ENCODE data around the gene ABCA2.
A peak's percentile ranks its signal among the peaks of the same experiment; 100 is the strongest.
"Not testable (repeated sequence)": the region's sequence is repeated elsewhere in the genome, so short reads cannot be mapped to it uniquely, and the experiment has no call there.

ABCA2 gene

GRCh38 chr9:137044502-137045177 lies 16.6 kb upstream of the ABCA2 start:
- no peak for DNase-seq (ENCODE audit: low spot score)

GRCh38 chr9:137044037-137044436 lies 16.0 kb upstream of the ABCA2 start:
- DNase-seq (ENCODE audit: low spot score): no peak

DNA sequence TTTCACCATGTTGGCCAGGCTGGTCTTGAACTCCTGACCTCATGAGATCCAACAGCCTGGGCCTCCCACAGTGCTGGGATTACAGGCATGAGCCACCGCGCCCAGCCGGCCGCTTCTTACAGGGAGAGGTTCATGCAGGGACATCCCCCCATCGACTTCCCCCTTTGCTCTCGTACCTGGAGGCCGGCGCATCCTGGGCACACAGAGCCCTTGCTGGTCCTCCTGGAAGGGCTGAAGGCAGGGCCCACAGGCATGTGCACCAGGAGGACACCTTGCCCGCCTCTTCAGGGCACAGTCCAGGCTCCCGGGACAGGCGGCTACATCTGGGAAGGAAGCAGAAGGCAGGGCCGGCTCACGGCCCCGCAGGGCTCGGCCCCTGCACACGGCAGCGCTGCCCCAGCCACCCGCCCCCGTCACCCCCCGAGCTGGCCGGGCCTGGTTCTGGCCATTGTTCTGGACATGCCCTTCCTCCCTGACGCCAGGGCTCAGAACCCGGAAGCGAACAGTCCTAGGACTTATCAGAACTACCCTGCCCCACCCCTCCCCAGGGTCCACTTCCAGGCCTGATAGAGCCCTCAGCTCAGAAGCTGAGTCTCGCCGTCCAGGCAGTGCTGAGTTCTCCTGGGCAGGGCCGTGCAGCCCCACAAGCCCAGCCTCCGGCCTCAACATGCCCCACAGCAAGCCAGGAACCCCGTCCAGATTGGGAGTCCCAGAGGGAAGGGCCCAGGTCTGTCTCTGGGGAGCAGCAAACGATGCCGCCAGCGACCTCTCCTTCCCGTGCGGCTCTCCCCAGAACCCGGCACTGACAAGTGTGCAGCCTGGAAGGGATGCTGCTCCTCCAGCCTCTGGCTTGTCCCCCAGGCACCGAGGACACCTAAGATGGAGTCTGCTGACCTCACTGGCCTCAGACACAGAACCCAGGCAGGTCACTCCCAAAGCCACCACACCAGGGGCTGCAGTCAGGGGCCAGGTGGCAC lies 15.0 kb upstream of the ABCA2 start:
- no peak for DNase-seq (ENCODE audit: low spot score)

DNA sequence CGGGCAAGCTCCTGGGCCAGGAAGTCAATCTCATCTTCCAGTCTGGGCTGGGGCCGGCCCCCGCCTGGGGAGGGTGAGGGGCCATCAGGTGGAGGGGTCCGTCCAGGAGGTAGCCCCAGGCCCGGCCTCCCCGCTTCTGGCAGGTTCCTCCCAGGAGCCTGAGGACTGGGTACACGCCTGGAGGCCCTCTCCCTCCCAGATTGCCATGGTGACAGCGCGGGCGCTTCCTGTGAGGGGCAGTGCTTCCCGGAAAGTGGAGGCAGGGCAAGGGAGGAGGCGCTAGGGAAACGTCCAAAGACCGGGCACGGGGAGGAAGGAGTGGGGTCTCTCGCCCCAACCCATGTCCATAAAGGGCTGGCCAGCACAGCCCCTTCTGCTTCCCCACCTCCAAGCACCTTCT lies 13.1 kb upstream of the ABCA2 start:
- no peak for DNase-seq (ENCODE audit: low spot score)

- DNase-seq (ENCODE audit: low spot score): no peak
These were observed 12.5 kb upstream of the ABCA2 start for GRCh38 chr9:137040568-137040967.

DNA sequence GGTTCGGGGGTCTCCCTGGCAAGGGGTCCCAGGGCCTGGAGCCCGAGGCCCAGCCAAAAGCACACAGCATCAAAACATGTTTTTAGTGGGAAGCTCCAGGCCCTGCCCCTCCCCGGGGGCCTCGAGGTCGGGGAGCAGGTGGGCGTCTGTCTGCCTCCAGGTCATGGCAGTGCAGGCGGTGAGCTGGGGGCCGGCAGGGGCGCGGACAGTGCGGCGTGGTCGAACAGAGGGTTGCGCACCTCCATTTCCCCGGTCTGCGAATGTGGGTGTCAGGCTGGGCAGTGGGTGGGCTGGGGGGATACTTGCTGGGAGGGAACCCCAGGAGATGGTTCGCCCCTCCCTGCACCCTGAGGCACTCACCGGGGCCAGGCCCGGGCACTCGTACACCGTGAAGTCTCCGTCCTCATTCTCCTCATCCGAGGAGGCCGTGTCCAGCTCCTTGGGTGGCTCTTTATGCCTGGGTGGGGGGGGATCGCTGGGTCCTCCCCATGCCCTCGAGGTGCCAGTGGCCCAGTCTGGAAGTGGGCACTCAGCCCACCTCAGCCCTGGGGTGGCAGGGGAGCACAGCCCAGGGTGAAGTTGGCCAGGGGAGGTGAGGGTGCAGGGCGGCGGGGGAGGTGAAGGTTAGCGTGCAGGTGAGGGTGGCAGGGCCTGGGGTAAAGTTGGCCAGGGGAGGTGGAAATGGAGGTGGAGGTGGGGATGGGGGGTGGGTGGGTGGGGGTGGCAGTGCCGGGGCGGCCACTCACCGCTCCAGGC lies 11.8 kb upstream of the ABCA2 start:
- no peak for DNase-seq (ENCODE audit: low spot score)

DNA sequence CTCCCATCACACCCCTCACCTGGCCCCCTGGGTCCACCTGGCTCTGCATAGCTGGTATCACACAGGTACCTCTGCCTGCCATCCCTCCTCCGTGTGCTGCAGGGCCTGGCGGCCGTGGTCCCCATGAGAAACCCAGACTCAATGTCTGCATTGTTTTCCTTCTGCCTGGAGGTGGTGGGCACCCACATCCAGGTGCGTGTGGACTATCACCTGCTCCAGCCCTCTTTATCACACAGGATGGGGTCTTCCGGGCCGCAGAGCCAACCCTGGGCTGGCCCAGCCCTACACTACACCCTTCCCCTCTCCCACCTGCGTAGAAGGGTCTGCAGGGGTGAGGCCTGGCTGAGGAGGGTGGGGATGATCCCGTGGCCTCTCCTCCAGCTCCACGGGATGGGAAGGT lies 10.9 kb upstream of the ABCA2 start:
- DNase-seq (ENCODE audit: low spot score): no peak

GRCh38 chr9:137037483-137037882 lies 9.4 kb upstream of the ABCA2 start:
- no peak for DNase-seq (ENCODE audit: low spot score)

DNA sequence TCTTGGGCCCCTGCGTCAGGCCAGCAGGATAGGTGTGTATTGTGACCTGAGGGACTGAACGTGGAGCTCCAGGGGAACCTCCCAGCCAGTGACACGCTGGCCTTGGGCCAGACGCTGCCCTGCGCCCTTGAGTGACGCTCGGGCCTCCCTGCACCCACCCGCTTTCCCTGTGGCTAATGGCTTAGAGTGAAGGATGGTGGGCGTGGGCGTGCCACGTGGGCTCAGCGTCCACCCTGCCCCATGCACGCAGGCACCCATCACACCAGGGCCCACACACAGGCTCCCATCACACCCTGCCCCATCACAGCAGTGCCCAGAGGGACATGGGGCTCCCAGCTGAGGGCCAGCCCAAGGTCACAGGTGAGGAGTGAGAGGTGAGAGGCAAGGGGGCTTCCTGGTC lies 9.0 kb upstream of the ABCA2 start:
- no peak for DNase-seq (ENCODE audit: low spot score)

- DNase-seq (ENCODE audit: low spot score): no peak
These were observed 7.9 kb upstream of the ABCA2 start for GRCh38 chr9:137035937-137036336.

- DNase-seq (ENCODE audit: low spot score): no peak
These were observed 7.4 kb upstream of the ABCA2 start for GRCh38 chr9:137035507-137035834.

DNA sequence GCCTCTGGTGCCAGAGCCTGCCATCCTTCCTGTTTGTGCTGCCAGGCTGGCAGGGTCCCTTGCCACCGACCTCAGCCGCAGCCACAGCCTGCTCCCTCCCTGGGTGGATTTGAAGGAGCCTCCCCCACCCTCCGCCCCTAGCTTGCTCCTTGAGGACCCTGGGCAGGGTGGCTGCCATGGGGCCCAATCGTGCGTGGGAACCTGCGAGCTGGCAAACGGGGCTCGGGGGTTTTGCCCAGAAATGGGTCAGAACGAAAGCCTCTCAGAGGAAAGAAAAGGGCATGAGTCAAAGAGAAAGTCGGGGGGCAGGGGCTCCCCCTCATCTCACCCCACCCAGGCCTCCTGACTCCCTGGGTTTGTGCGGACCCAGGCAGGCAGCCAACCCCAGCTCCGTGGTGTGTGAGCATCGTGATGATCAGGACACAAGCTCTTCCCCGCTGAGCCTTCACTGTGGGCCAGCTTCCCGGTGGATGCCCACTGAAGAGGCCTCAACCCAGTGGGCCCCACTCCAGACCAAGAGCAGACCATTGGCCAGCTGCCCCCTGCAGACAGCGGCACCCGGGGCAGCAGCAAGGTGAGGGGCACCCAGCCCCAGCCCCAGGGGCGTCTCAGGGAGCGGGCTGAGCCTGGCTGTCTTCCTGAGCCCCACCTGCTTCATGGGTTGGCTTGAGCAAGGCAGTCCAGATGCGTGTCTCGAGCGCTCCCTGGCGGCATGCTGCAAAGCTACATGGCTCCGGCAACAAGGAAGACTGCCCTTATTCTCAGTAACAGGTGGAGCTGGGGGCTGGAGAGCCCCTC lies 6.9 kb upstream of the ABCA2 start:
- DNase-seq (ENCODE audit: low spot score): peak; percentile 86

DNA sequence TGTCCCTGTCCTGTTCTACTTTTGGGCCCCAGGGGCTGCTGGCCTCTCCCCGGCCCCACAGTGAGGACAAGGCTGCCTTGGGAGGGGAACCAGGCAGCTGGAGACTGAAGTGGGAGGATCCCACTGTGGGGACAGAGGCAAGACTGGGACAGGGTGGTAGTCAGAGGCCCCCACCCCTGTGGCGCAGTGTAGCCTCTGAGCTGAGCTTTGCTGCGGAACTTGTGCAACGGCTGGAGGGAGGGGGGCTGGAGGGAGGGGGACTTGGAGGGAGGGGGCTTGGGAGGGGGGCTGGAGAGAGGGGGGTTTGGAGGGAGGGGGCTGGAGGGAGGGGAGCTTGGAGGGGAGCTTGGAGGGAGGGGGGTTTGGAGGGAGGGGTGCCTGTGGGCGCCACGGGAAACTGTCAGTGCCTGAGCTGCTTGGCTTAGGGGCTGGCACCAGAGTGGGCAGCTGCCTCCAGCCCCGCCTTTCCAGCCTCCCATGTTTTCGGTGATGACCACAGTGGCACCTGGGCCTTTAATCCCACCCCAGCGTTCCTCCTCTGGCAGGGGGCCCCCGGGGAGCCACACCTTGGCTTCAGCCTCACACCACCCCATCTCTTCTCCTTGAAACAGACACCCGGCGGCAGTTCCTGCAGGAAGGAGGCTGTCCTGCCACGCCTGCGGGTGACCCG lies 6.1 kb upstream of the ABCA2 start:
- DNase-seq (ENCODE audit: low spot score): no peak

- not testable (repeated sequence) for DNase-seq (ENCODE audit: low spot score)
These were observed 5.4 kb upstream of the ABCA2 start for GRCh38 chr9:137033481-137033880.

DNA sequence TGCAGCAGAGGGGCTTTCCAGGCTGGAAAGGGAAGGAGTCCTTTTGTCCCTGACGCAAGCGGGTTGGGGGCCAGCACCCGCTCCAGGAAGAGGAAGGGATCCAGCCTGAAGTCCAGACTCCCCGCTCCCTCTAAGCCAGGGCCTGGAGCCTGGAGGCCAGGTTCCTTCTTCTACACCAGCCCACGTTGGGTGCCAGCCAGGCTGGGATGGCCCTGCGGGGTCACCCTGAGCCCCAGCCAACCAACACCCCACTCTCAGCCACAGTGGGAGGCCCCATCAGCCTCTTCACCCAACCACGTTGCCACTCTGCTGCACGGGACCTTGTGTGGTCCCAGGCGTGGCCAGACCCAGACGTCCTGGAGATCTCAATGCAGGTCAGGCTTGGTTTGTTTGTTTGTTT lies 4.8 kb upstream of the ABCA2 start:
- DNase-seq (ENCODE audit: low spot score): no peak

DNA sequence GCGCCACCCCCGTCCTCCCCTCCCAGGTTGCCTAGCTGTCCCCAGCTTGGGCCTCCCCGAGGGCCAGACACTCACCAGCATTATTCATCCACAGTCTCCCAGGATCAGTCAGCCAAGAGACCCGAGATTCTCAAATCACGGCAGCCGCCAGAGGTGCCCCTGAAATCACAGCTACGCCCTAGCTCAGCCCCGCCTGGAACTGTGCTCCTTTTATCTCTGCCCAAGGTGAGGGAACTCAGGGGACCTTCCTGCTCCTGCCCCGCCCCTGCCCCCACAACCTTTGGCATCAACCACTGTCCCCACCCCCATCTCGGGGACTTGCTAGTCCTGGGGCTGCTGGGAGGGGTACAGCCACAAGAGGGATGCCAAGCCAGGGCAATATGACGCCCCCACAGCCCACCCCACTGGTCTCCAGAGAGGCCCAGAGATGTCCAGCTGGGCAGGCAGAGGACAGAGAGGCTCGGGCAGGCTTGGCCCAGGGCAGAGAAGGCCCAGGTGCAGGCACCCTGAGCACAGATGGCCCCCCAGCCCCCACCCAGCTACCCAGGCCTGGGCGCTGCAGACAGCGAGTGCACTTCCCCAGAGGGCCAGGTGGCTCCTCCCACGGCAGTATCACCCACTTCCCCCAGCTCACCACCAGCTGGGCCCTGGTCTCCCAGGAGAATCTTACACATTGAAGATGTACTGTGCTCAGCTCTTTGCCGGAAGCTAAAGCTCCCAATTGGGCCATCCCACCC lies 4.0 kb upstream of the ABCA2 start, which contains the start of gene FUT7:
FUT7 (minus strand) TSS at position 185 of the 737 bp plus-strand sequence; CDS start at position 88, 97 bp downstream.
- DNase-seq (ENCODE audit: low spot score): peak; percentile 60

GRCh38 chr9:137030538-137031527 lies 2.8 kb upstream of the ABCA2 start:
- no peak for DNase-seq (ENCODE audit: low spot score)

- no peak for DNase-seq (ENCODE audit: low spot score)
These were observed 2.0 kb upstream of the ABCA2 start for GRCh38 chr9:137030006-137030405.
